ENCODE data around the gene FHL2.

The FHL2 gene

DNA sequence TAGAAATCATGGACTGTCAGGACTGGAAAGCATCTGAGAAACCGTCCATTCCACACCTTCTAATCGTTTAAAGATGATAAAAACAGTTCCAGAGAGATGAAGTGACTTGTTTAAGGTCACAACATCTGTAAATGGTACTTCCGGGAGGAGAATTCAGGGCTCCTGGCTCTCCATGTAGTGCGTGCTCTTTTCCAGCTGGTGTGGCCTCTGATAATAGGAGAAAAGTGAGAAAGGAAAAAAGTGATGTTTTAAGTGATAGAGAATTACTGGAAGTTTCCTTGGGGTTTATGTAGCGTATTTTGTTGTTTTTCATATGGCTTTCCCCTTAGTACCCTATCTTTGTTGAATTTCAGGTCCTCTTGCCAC is 60.8 kb downstream of the FHL2 start:
- in situ Hi-C loops (cut with MboI; ENCODE audit: low sequenced_read_pairs, unreplicated experiment): no loop called here
- DNase-seq (ENCODE audit: low spot score): no peak
- TF ChIP-seq CTCF (IDR thresholded peaks at IDR 0.05; ENCODE audit: borderline replicate concordance, control extremely low read depth, extremely low read depth, insufficient read depth, missing control alignments): no peak

DNA sequence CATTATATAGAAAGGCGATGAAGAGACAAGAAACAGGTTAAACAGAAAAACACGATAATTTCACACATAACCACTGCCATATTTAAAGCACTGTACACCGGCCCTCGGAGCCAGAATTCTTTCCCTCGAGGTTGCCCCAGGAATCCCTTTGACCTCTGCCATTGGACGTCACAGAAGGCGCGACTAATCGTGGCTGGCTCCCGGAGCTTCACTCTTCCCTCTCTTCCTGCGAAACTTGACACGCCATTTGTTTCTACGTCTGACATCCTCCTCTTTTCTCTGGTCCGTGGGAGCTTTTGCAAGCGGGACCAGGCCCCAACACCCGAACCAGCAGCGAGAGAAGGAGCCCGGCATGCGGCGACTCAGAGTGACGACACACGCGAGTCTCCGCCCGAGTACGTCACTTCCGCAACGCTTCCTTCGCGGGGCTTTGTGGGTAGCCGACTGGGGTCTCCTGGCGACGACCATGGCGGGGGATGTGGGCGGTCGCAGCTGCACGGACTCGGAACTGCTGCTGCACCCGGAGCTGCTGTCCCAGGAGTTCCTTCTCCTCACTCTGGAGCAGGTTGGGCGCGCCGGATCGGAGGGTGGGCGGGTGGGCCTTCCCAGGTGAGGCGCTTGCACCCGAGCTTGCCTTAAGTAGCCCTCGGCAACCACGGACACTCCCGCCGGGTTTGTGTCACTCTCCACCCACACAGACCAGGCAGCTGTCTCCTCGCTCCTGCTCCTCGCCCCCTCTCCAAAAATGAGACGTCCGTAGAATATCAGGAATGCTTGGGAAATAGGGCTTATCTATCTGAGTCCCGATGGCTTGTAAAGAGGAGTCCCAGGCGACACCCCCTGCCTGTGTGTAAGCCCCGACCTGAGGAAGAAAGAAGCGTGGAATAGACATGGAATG is 61.5 kb downstream of the FHL2 start, which contains the start of gene C2orf49:
Gene C2orf49, plus strand, starts transcription at position 419 of the 898 bp plus-strand sequence. Its CDS starts 48 bp downstream, at position 467.
- in situ Hi-C loops (cut with MboI; ENCODE audit: low sequenced_read_pairs, unreplicated experiment): no loop called here
- DNase-seq (ENCODE audit: low spot score): peak; percentile 92
- TF ChIP-seq CTCF (IDR thresholded peaks at IDR 0.05; ENCODE audit: borderline replicate concordance, control extremely low read depth, extremely low read depth, insufficient read depth, missing control alignments): no peak

DNA sequence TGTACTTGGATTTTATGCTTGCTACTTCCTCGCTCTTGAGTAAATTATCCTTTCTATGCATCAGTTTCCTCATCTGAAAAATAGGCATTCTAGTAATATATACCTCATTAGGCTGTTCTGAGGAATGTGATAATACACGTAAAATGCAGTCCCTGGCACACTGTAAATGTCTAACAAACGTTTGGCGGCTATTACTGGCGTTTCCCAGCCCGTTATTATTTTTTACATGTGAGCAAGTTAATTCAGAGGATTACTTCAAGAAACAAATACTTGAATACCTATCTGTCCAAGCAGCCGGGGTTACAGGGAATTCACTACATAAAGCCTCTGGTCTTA is 62.1 kb downstream of the FHL2 start:
- no peak for DNase-seq (ENCODE audit: low spot score)
- TF ChIP-seq CTCF (IDR thresholded peaks at IDR 0.05; ENCODE audit: borderline replicate concordance, control extremely low read depth, extremely low read depth, insufficient read depth, missing control alignments): no peak
- in situ Hi-C loops (cut with MboI; ENCODE audit: low sequenced_read_pairs, unreplicated experiment): no loop called here

DNA sequence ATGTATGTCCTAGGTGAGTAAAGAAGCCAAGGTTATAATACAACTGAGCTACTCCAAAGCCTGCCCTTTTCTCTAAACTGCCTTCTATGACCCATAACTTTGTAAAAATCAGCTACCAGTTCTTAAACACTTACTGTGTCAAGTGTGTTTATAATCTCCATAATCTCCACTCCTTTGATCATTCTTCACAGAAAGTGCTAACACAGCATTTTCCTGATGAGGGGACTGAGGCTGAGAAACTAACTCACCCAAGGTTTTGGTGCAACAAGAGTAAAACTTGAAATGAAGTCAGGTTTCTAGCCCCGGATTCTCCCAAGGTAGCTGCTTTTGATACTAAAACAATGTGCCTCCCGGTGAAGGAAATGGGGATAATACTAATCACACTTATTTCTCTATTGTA is 63.4 kb downstream of the FHL2 start:
- no peak for TF ChIP-seq CTCF (IDR thresholded peaks at IDR 0.05; ENCODE audit: borderline replicate concordance, control extremely low read depth, extremely low read depth, insufficient read depth, missing control alignments)
- in situ Hi-C loops (cut with MboI; ENCODE audit: low sequenced_read_pairs, unreplicated experiment): no loop called here
- no peak for DNase-seq (ENCODE audit: low spot score)

DNA sequence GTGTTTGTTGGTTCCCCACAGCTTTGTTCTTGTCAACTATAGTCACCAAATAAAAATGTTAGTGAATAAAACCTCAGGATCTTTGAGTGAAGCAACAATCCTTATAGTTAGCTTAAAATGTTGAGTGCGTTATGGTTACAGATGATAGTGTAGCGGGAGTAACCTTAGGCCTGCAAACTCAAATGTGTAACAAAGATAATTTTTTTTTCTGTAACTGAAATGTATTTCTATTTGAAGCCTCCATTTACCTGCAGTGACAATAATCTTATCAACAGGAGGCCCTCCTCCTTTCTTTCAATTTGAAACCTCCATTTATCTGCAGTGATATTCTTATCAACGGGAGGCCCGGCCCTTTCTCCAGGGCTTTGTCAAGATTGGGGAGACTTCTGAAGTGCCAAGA is 64.6 kb downstream of the FHL2 start:
- no peak for DNase-seq (ENCODE audit: low spot score)
- in situ Hi-C loops (cut with MboI; ENCODE audit: low sequenced_read_pairs, unreplicated experiment): no loop called here

GRCh38 chr2:105330681-105331375 is 68.0 kb downstream of the FHL2 start:
- in situ Hi-C loops (cut with MboI; ENCODE audit: low sequenced_read_pairs, unreplicated experiment): no loop called here
- no peak for TF ChIP-seq CTCF (IDR thresholded peaks at IDR 0.05; ENCODE audit: borderline replicate concordance, control extremely low read depth, extremely low read depth, insufficient read depth, missing control alignments)
- DNase-seq (ENCODE audit: low spot score): no peak

More for the DNA sequence above, 64.6 kb downstream of the FHL2 start:
- no peak for TF ChIP-seq CTCF (IDR thresholded peaks at IDR 0.05; ENCODE audit: borderline replicate concordance, control extremely low read depth, extremely low read depth, insufficient read depth, missing control alignments)
